Activated effector memory CD4-positive, alpha-beta T cell treated with anti-CD3 and anti-CD28 coated beads, Interleukin-2, amount 50 U/mL, for 16 hours (primary cell): ENCODE data around the gene IBA57.
A peak's percentile ranks its signal among the peaks of the same experiment; 100 is the strongest.

Experiments used
- DNase-seq: peaks from one replicate; pipeline ENCODE4 v3.0.0-alpha.2; 2020

The IBA57 gene

DNA sequence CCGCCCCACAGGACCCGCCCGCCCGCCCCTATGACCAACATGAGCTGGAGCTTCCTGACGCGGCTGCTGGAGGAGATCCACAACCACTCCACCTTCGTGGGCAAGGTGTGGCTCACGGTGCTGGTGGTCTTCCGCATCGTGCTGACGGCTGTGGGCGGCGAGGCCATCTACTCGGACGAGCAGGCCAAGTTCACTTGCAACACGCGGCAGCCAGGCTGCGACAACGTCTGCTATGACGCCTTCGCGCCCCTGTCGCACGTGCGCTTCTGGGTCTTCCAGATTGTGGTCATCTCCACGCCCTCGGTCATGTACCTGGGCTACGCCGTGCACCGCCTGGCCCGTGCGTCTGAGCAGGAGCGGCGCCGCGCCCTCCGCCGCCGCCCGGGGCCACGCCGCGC is 7.9 kb upstream of the IBA57 start:
- DNase-seq, result no peak

DNA sequence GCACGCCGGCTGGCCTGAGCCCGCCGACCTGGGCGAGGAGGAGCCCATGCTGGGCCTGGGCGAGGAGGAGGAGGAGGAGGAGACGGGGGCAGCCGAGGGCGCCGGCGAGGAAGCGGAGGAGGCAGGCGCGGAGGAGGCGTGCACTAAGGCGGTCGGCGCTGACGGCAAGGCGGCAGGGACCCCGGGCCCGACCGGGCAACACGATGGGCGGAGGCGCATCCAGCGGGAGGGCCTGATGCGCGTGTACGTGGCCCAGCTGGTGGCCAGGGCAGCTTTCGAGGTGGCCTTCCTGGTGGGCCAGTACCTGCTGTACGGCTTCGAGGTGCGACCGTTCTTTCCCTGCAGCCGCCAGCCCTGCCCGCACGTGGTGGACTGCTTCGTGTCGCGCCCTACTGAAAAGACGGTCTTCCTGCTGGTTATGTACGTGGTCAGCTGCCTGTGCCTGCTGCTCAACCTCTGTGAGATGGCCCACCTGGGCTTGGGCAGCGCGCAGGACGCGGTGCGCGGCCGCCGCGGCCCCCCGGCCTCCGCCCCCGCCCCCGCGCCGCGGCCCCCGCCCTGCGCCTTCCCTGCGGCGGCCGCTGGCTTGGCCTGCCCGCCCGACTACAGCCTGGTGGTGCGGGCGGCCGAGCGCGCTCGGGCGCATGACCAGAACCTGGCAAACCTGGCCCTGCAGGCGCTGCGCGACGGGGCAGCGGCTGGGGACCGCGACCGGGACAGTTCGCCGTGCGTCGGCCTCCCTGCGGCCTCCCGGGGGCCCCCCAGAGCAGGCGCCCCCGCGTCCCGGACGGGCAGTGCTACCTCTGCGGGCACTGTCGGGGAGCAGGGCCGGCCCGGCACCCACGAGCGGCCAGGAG is 7.2 kb upstream of the IBA57 start:
- no peak for DNase-seq

DNA sequence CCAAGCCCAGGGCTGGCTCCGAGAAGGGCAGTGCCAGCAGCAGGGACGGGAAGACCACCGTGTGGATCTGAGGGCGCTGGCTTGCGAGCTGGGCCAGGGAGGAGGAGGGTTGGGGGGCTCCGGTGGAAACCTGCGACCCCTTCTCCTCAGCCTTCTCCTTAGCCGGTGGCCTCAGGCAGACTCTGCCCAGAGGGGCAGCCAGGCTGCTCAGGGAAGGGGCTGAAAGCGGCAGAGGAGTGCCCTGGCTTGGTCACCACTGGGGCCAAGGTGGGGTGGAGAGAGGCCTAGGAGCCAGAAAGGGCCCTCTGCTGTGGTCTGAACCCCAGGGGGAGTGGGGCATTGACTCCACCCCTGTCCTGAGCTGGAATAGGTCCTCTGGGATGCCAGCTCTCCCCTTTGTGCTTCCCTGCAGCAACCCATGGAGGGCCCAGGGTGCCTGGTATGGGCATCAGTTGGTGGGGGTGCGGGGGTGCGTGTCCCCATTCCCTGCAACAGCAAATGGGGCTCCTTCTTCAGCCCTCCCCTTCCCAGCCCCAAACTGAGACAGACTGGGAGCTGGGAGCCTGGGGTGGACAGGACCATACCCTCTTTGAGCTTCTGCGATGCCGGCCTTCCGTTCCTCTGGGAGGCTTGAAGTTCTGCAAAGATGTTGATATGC is 6.5 kb upstream of the IBA57 start:
- DNase-seq, result no peak

DNA sequence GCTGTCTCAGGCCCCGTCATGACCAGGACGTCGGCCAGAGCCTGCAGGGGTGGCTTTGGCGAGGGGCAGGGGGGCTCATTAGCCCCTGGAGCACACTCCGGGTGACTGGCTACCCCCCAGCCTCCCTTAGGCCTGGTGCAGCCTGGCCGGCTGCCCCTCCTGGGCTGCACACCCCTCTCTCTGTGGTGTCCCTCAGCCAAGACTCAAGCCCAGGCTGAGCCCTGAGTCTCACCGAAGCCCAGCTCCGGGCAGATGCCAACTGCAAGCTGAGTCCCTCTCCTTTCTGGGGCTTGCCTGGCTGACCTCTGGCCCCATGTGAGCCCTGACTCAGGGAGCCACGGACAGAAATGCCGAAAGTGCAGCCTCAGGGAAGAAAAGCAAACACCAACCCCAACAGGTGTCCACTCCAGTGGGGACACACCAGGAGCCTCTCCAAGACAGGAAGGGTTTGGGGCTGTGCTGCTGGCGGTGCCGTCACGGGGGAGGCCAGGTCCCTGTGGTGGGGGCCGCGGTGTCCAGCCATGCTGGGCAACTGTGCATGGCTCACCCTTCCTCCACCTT is 5.3 kb upstream of the IBA57 start:
- DNase-seq, result no peak

DNA sequence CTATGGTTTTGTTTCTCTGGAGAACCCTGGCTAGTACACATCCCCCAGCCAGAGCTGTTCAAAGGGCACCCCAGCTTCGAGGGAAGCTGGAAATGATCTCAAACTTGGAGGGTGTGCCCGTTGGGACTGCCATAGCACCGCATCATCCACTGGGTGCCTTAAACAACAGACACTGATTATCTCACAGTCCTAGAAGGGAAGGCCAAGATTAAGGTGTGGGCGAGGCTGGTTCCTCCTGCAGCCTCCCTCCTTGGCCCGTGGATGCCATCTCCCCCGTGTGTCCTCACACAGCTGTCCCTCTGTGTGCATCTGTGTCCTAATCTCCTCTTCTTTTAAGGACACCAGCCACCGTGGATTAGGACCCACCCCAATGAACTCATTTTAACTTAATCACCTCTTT is 4.2 kb upstream of the IBA57 start:
- no peak for DNase-seq

DNA sequence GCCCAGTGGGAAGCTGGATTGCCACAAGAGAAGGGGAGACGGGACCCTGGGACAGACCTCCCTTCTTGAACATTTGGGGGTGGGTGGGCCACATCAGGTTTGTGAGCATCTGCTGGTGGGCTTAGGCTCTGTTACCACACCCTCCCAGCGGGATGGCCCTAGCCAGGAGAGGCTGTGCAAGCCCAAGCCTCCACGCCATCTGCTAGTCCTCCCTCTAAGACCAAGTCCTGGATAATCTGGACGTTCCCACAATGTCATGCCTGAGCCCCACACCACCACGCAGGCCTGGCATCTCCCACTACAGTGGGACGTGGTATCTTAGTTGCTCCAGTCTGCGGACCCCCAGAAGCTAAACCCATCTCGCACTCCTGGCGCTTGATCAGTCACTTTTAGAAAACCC is 3.7 kb upstream of the IBA57 start:
- DNase-seq, result no peak

DNA sequence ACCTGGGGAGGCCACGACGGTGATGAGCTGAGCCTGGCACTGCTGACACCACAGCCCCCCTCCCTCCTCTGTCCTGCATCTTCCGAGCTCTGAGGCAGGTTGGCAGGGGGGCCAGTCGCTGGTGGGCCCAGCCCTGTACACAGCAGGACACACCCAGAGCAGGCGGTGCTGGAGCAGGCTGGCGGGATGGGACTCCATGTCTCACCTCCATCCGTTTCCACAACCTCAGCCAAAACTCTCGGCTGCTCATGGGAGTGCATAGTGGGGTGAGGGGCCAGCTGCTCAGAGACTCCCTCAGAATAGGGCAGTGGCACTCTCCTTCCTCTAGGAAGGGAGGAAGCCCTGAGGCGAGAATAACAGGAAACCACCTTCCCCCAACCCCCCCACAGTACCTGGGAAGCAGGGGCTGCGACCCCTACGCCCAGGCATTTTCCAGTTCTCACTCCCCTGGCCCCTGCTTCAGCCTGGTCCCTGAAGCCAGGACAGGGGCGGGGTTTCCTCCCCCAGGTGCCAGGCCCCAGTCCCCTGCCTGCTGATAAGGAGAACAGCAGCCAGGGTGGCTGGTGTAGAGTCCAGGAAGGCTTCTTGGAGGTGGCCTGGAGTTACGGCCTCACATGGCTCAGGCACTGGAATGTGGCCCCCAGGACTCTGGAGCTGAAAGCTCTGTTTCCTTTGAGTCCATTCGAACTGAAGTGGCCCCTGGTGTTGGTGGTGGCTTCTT is 3.2 kb upstream of the IBA57 start:
- DNase-seq, result no peak

DNA sequence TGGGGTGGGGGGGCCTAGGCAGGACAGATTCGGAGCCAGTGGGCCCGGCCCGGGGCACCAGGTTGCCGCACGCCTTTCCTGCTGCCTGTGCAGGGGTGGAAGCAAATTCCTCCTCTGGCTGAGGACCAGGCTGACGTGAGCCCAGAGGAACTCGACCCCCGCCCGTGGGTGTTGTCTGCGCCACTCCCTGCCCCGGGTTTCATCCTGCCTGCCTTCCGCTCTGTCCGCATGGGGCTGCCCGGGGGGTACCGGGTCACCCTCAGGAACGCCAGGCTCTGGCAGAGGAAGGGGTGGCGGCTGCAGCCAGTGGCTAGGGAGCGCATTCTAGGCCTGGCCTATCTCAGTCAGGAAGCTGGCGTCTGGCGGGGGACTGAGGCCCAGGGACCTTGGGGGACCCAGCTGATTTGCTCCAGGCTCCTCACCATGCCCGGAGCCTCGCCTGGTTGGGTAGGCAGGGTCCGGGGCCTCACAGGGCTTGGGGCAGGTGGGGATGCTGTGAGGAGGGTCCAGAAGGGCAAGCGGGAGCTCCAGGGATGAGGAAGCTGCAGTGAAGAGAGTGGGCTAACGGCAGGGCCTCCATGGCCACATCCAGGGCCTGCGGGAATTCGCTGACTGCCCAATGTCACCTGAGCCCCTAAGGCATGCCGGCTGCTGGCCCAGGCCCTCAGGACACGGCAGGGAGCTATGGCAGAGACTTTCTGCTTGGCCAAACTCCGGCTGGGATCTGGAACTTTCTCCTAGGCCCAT is 2.4 kb upstream of the IBA57 start:
- no peak for DNase-seq

DNA sequence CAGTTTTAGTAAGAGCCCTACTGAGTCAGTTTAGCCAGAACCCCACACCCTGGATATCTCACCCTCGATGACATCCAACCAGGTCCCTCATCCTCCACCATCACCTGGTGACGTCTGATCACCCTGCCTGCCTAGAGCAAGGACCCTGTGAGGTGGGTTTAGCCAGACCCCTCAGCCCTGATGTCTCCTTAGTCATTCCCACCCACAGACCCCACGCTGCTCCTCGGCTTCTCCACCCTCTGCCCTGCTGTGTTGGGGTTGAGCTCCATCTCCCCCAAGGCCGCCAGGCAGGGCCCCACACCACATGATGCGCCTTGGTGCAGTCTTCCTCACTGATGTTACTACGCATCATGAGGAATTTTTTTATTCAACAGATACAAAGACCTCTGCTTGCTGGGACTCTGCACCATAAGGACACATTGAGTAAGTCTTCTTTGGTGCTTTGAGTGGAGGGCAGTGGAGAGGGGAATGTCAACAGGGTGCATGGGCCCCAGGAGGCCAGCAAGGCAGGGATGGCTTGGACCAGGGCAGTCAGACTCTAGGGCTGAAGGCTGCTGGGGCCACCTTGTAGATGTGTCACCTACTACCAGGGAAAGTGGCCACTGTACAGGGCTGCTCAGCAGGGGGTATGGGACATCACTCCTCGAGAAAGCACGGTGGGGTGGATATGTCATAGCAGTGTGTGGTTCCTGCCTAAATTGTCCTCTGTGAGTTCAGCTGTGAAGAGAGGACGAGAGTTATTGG is 1.7 kb upstream of the IBA57 start:
- no peak for DNase-seq

DNA sequence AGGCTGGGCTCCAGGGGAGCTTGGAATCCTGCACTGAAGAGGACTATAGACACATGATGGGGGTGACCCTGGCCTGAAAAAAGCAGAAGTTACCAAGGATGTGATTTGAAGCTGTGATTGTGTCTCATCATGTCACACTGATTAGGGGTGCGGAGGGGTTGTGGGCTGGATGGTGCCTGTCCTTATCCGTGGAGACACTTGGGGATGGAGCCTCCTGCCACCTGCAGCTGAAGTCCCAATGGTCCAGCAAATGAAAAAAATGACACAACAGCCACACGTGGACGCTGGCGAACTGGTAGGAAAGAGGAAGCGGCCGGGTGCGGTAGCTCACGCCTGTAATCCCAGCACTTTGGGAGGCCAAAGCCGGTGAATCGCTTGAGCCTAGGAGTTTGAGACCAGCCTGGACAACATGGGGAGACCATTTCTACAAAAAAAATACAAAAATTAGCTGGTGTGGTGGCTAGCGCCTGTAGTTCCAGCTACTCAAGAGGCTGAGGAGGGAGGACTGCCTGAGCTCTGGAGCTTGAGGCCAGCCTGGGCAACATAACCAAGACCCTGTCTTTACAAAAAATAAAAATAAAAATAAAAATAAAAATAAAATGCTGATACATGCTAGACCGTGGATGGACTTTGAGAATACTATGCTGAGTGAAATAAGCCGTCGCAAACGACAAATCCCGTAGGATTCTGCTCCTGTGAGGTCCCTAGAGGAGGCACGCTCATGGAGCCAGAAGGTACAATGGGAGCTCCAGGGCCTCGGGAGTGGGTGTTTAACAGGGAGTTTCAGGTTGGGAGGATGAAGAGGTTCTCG is 838 bp upstream of the IBA57 start:
- no peak for DNase-seq

DNA sequence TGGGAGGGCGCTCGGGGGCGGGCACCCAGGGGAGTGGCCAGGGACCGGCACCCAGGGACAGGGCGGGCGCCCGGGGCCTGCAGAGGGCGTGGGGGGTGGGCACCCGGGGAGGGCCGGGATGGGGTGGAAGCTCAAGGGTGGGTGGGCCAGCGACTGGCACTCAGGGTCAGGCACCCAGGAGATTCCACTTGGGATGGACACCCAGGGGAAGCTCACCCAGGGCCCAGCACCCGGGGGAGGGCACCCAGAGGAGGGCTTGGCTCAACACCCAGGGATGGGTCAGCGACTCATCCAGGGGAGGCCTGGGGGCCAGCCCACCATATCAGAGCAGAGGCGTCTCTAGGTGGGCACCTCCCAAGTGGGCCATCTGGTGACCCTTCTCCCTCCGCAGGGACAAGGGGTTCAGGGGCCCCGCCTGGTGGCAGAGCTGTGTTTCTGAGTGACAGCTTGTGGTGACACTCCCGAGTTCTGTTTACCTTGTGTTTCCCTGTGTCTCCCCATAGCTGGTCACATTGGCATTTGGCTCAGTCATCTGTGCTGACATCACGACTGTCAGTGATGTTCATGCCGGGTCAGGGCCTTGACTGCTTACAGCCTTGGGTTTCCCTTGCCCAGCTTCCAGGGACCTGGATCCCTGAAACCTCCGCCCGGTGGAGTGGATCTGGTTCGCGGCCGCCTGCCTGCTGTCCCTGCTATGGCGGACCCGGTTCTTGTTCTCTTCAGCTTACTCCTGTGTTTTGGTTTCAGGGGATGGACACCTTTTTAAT is 749 bp downstream of the IBA57 start:
- DNase-seq, result peak; percentile 83

DNA sequence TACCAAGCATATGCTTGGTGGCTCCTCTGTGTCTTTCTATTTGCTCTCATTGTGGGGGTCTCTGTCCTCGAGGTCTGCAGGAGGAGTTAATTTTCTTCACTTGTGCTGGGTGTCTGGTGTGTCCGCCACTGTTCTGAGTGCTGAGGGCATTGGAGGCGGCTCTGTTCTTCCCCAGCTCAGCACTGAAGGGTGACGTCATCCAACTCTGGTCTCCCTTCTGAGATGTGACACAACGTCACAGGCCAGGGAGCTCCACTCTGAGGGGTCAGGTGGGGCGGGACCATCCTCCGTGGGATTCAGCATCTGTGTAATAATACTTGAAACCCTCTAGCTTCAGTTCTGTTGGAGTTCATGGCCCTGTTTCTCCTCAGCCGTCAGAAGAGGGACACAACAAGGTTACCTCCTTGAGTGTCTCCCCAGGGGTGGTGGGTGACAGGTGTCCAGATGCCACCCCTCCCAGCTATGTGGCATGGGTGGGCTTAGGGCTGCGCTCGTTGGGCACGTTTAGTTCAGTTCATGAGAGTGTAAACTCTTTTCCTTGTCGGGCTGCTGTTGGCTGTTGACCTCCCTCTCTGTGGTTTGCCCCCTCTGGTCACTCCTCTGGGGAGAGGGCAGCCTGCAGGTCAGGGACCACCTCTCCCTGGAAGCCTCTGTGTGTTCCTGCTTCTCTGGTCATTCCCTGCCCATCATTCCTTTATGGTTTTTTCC is 3.1 kb downstream of the IBA57 start:
- no peak for DNase-seq

DNA sequence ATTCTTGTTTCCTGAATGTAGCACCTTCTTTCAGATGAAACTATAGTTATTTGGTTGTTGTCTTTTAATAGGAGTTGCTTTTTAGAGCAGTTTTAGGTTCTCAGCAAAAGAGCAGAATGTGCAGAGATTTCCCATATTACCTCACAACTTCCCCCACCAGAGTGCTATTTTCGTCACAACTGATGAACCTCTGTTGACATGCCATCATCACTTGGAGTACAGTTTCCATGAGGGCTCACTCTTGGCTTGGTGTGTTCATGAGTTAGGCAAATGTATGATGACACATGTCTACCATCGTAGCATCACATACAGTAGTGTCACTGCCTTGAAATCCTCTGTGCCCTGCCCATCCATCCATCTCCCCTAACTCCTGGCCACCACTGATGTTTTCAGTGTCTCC is 3.7 kb downstream of the IBA57 start:
- no peak for DNase-seq

DNA sequence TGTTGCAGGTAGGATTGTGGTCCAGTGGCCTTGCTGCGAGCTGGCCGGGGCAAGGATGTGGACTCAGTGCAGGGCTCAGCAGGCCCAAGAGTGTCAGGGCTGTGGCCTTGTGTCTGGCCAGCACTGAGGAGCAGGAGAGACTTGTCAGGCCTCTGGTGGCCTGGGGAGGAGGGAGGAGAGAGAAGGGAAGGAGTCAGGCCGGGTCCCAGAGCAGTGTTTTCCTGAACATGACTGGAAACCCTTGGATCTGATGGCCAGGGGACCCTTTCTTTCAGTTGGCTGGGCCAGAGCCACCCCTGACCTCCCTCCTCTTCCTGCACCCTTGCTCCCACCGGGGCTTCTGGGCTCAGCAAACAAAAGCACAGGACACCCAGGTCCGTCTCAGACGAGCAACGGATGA is 5.1 kb downstream of the IBA57 start:
- DNase-seq, result no peak

DNA sequence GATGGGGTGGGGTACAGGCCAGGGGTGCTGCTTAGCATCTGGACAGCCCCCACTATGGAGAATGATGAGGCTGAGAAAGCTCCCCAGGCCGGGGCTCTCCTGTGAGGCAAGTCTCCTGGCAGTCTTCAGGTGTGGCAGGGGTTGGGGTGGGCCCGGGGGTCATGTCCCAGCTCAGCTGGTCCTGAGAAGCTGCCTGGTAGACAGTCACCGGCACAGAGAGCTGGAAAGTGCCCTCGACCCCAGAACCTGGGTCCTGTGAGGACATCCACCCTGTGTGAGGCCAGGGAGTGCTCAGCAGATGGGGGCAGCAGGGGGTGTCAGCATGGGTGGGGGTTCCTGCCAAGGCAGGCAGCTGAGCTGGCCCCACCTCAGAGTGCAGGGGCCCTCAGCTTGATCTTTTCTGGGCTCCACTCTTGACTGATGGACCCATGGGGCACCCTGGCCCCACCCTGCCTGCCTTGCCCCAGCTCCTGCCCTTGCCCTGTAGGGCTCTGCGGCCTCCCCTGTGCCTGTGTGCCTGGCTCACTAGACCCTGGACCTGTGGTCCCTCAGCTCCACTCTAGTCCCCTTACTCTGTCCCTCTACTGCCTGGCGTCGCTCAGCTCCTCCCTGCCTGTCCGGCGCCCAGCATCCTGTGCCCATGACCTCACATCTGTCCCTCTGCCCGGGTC is 5.8 kb downstream of the IBA57 start:
- DNase-seq, result peak; percentile 58

DNA sequence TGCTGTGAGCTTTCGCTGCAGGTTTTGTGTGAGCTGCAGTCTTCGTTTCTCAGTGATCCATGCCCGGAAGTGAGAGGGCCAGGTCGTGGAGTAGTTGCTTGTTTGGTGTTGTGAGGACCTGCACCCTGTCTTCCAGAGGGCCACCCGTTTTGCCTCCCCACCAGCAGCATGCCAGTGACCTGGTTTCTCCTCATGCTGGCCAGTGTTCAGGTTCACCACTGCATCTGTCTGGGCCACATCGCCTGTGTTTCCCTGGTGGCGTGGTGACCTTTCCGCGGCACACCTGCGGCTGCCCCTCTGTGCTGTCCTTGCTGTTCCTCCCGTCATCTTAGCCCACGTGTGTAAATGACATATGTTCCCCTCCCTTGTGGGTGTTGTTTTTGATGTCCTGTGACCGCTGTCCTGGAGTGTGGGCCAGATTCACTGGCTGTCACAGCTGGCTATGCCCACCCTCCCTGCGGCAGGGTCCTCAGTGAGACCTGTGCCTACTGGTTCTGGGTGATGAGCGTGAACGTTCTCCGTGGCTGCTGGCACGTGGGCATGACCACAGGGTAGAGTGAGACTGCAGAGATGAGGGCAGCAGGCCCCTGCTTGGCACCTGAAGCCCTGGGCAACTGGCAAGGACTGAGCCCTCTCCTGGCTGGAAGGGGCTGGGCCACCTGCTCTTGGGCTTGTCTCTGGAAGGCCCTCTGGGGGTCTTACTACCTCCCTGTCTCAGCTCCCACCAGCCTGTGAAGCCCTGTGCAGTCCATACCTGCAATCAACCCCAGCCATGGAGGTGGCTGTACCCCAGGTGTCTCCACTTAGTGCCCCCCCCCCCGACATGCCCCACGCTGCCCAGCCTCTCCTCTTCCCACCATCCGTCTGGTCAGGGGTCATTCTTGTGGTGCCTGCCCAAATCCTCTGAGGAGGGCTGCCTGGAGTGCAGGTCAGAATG is 7.3 kb downstream of the IBA57 start:
- DNase-seq, result peak; percentile 62

DNA sequence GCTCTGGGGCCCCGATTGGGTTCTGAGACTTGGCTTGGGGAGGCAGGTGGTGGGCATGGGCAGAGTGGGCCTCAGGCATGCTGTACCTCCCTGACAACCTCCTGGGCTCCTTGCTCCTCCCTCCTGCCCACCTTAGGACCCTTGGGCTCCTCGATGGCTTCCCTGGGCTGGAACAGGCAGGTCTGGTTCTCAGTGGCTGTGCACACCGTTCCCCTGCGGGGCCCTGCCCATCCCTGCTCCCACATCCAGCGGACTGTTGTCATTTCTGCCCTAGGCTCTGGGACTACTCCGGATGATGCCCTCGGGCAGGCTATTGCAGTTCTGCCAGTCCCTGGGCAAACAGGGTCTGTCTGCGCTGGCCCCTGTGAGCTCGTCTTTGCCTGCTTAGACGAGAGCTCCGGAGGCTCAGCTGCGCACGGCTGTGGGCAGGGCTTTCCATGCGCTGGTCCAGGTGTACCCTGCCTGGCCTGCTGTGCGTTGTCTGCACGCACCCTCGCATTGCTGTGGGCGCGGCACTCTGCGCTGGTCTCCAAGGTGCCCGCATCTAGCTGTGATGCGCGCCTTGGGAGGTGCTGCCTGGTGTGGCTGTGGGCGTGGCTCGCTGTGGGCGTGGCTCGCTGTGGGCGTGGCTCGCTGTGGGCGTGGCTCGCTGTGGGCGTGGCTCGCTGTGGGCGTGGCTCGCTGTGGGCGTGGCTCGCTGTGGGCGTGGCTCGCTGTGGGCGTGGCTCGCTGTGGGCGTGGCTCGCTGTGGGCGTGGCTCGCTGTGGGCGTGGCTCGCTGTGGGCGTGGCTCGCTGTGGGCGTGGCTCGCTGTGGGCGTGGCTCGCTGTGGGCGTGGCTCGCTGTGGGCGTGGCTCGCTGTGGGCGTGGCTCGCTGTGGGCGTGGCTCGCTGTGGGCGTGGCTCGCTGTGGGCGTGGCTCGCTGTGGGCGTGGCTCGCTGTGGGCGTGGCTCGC is 8.2 kb downstream of the IBA57 start:
- DNase-seq, result peak; percentile 83
